Gastrocnemius medialis (tissue), 4 donors: Measurements from ENCODE around the gene PRR16. TPM values are rescaled to one million over a fixed set of nuclear protein-coding genes. Genes with fewer than 3 reads are reported as not detected.

Source experiments
- ATAC-seq, 2 donors: fragments of 150-250 bp; one replicate each; pipeline ENCODE4 v1.9.1; 2016
- DNase-seq, 2 donors: peaks; one replicate each; pipeline ENCODE4 v3.0.0-alpha.2; 2019
- H3K27ac ChIP-seq, 4 donors: fragments of 200-600 bp; sonication (generic); 1 replicate in 1 of 4; 2 replicates in 3 of 4; pipeline ENCODE4 v1.5.1; 2016 to 2018; ENCODE audit warnings: mild to moderate bottlenecking in 2 of 4, moderate library complexity in 1 of 4
- H3K27me3 ChIP-seq, 3 donors: fragments of 200-600 bp; sonication (generic) in 2 of 3; 1 replicate in 1 of 3; 2 replicates in 2 of 3; pipeline versions ENCODE4 v1.5.1 to v1.6.0; 2016 to 2019; ENCODE audit warnings: mild to moderate bottlenecking in 1 of 3, moderate library complexity in 1 of 3
- H3K36me3 ChIP-seq, 2 donors: fragments of 200-600 bp; sonication (generic) in 1 of 2; one replicate each; pipeline ENCODE4 v1.5.1; 2017 to 2018
- H3K4me1 ChIP-seq, 2 donors: fragments of 200-600 bp; sonication (generic) in 1 of 2; one replicate each; pipeline ENCODE4 v1.5.1; 2016 to 2017; ENCODE audit warnings: mild to moderate bottlenecking in 2 of 2
- H3K4me3 ChIP-seq, 4 donors: fragments of 200-600 bp; sonication (generic) in 3 of 4; 1 replicate in 1 of 4; 2 replicates in 3 of 4; pipeline ENCODE4 v1.5.1; 2016 to 2019; ENCODE audit warnings: mild to moderate bottlenecking in 2 of 4
- H3K9me3 ChIP-seq, 3 donors: fragments of 200-600 bp; sonication (generic) in 2 of 3; 1 replicate in 1 of 3; 2 replicates in 2 of 3; pipeline ENCODE4 v1.5.1; 2016 to 2019
- POLR2A ChIP-seq, 2 donors: fragments of 450-650 bp; IDR thresholded peaks; one replicate each; pipeline ENCODE4 v1.6.1; 2017; ENCODE audit warnings: antibody characterized with exemption in 2 of 2, mild to moderate bottlenecking in 2 of 2, moderate library complexity in 2 of 2
- in situ Hi-C, 4 donors: fragments of 200-750 bp; cut with MboI; loops; one replicate each; pipeline versions ENCODE4 v1.15.0 to v1.8.0; 2017; ENCODE audit warnings: low sequenced_read_pairs in 4 of 4
- intact Hi-C: fragments of 100-400 bp; cut with DNase I; formaldehyde crosslinking; loops from one replicate; pipeline ENCODE4 v1.15.1; 2023; ENCODE audit warnings: low total_unique reads
- total RNA-seq, 4 donors: library from RNA; depleted of rRNA; stranded (reverse); fragments of >200 nt; gene quantifications; one replicate each; pipeline versions ENCODE4 v1.1.0 to v1.2.3, GENCODE V29; 2016
- TF ChIP-seq, protein P1 (sequence below), 5 experiments: fragments of 450-650 bp in 3 of 5; fragments of 200-600 bp in 2 of 5; sonication (generic) in 2 of 5; IDR thresholded peaks in 4 of 5; conservative IDR thresholded peaks in 1 of 5; 1 replicate in 4 of 5; 2 replicates in 1 of 5; pipeline ENCODE4 v1.5.1; 2016 to 2019; ENCODE audit warnings: antibody characterized with exemption in 5 of 5, mild to moderate bottlenecking in 3 of 5, moderate library complexity in 3 of 5

PRR16 gene
- total RNA-seq, 4 donors from 2014 or later: 0.66 to 3.9 (median 2.6) TPM

DNA sequence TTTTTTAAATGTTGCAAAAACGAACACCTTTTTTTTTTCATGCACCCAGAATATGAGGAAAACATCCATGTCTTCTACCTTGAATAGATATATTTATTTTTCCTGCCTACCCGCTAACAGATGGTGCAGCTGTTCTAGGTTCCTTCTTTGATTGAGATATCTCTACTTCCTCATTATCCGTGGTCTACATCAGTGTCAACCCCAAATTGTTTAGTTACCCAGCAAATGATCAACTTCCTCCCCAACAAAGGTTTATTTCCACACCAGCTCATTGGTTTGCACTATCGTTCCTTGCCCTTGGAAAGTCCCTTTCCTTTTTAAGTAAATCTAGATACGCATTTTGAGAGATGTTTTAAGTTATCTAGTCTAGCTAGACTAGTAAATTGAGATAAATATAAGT lies 166.4 kb downstream of the PRR16 start:
- Histone ChIP-seq H3K27me3 (no peaks in the 10 kb centered on the region), H3K36me3 (no peaks in the 10 kb centered on the region), H3K4me1 (peaks cover 0 to 6% of the 10 kb centered on the region in 2 donors), H3K9me3 (no peaks in the 10 kb centered on the region), H3K4me3 (no peak overlapping the region), H3K27ac (no peak overlapping the region)
- no peak for ATAC-seq
- DNase-seq: no peak
- intact Hi-C loops: no loop called here
- TF ChIP-seq POLR2A (IDR thresholded peaks at IDR 0.05): no peak
- TF ChIP-seq, protein P1, sequence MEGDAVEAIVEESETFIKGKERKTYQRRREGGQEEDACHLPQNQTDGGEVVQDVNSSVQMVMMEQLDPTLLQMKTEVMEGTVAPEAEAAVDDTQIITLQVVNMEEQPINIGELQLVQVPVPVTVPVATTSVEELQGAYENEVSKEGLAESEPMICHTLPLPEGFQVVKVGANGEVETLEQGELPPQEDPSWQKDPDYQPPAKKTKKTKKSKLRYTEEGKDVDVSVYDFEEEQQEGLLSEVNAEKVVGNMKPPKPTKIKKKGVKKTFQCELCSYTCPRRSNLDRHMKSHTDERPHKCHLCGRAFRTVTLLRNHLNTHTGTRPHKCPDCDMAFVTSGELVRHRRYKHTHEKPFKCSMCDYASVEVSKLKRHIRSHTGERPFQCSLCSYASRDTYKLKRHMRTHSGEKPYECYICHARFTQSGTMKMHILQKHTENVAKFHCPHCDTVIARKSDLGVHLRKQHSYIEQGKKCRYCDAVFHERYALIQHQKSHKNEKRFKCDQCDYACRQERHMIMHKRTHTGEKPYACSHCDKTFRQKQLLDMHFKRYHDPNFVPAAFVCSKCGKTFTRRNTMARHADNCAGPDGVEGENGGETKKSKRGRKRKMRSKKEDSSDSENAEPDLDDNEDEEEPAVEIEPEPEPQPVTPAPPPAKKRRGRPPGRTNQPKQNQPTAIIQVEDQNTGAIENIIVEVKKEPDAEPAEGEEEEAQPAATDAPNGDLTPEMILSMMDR (IDR thresholded peaks at IDR 0.05 in 4 of 5, conservative IDR thresholded peaks at IDR 0.05 in 1 of 5): no peak
- in situ Hi-C loops: no loop called here

DNA sequence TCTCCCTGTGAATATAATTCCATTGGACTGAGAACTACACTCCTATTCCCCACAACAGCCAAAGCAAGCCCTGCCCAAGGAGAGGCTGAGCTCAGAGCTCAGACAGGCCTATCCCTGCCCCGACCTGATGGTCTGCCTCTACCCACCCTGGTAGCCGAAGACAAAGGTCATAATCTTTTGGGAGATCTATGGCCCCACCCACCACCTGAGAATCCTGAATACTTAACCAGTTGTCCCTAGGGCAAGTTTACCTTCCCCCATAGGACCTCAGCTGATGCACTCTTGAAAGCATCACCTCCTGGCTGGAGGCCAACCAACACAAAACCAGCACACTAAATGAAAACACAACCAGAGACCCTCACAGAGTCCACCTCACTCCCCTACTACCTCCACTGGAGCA lies 167.5 kb downstream of the PRR16 start:
- TF ChIP-seq, protein P1 (IDR thresholded peaks at IDR 0.05 in 4 of 5, conservative IDR thresholded peaks at IDR 0.05 in 1 of 5): no peak
- TF ChIP-seq POLR2A (IDR thresholded peaks at IDR 0.05): no peak
- H3K27ac ChIP-seq: no peak overlapping the region
- H3K4me1 ChIP-seq: peaks cover 0 to 6% of the 10 kb centered on the region in 2 donors
- DNase-seq (no peak), ATAC-seq (no peak)
- no peaks in the 10 kb centered on the region for H3K36me3 ChIP-seq
- no peaks in the 10 kb centered on the region for H3K27me3 ChIP-seq
- intact Hi-C loops (no loop called here), in situ Hi-C loops (no loop called here)
- H3K4me3 ChIP-seq: no peak overlapping the region
- H3K9me3 ChIP-seq: no peaks in the 10 kb centered on the region

DNA sequence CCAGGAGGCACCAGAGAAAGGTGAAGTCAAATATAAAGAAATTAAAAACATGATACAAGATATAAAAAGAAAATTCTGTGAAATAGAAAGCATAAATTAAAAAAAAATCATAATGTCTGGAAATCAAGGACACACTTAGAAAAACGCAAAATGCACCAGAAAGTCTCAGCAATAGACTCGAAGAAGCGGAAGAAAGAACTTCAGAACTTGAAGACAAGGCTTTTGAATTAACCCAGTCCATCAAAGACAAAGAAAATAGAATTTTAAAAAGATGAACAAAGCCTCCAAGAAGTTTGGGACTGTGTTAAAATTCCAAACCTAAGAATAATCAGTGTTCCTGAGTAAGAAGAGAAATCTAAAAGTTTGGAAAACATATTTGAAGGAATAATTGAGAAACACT lies 168.3 kb downstream of the PRR16 start:
- in situ Hi-C loops: no loop called here
- Histone ChIP-seq H3K4me1 (peaks cover 0 to 6% of the 10 kb centered on the region in 2 donors), H3K4me3 (no peak overlapping the region), H3K27me3 (no peaks in the 10 kb centered on the region), H3K27ac (no peak overlapping the region), H3K9me3 (no peaks in the 10 kb centered on the region), H3K36me3 (no peaks in the 10 kb centered on the region)
- DNase-seq: no peak
- no peak for ATAC-seq
- TF ChIP-seq POLR2A (IDR thresholded peaks at IDR 0.05): no peak
- TF ChIP-seq, protein P1 (IDR thresholded peaks at IDR 0.05 in 4 of 5, conservative IDR thresholded peaks at IDR 0.05 in 1 of 5): no peak
- intact Hi-C loops: no loop called here

DNA sequence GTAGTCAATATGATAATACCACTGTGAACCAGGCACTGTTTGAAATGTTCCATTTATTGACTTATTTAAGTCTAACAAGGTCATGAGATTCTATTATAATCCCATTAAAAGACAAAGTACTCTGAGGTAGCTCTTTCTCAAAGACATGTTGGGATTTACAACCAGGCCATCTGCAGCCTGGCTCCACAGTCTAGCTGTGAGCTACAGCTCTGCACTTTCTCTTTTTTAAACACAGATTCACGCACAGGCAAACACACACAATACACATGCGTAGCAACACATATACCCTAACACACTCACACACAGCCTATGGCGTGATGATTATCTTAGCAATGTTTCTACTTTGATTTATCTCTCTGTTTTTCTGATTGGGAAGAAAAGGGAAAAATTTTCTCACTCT lies 174.3 kb downstream of the PRR16 start:
- Histone ChIP-seq H3K4me1 (no peaks in the 10 kb centered on the region), H3K36me3 (no peaks in the 10 kb centered on the region), H3K4me3 (no peak overlapping the region), H3K9me3 (no peaks in the 10 kb centered on the region), H3K27me3 (no peaks in the 10 kb centered on the region), H3K27ac (no peak overlapping the region)
- DNase-seq (no peak), ATAC-seq (no peak)
- TF ChIP-seq, protein P1 (IDR thresholded peaks at IDR 0.05 in 4 of 5, conservative IDR thresholded peaks at IDR 0.05 in 1 of 5): no peak
- TF ChIP-seq POLR2A (IDR thresholded peaks at IDR 0.05): no peak
- intact Hi-C loops (no loop called here), in situ Hi-C loops (no loop called here)

DNA sequence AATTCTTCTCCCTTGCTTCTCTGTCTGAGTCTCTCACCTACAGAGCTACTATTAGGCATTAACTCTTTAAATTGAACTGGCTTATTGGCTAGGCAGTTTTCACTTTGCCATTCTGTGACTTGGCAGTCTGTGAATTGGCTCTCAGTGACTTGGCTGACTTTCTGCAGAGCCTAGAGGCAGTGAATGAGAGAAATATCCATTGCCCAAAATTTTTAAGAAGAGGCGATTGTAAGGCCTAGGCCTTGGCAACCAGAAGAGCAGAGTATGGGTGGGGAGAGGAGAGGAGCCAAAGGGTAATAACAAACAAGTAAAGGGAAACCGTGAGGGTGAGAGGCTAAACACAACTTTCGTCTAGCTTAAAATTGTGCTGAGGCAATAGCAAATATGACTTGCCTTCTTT lies 176.7 kb downstream of the PRR16 start:
- TF ChIP-seq POLR2A (IDR thresholded peaks at IDR 0.05): no peak
- TF ChIP-seq, protein P1 (IDR thresholded peaks at IDR 0.05 in 4 of 5, conservative IDR thresholded peaks at IDR 0.05 in 1 of 5): no peak
- Histone ChIP-seq H3K4me1 (no peaks in the 10 kb centered on the region), H3K9me3 (no peaks in the 10 kb centered on the region), H3K27me3 (no peaks in the 10 kb centered on the region), H3K36me3 (no peaks in the 10 kb centered on the region), H3K27ac (no peak overlapping the region), H3K4me3 (no peak overlapping the region)
- ATAC-seq (no peak), DNase-seq (no peak)
- intact Hi-C loops: no loop called here
- in situ Hi-C loops: no loop called here
